K562 (cell line): ENCODE results near the gene OGFR. TPM values are rescaled to one million over a fixed set of nuclear protein-coding genes. Genes with fewer than 3 reads are reported as not detected.

Experiments used
- CREB3L1 ChIP-seq: fragments of 450-650 bp; IDR thresholded peaks from 2 replicates; pipeline ENCODE4 v1.6.1; 2014; ENCODE audit warnings: low read depth, mild to moderate bottlenecking, moderate library complexity, borderline replicate concordance
- DDX20 ChIP-seq: fragments of 450-650 bp; IDR thresholded peaks from 2 replicates; pipeline ENCODE4 v1.6.1; 2016; ENCODE audit warnings: missing genetic modification characterization, low read depth, mild to moderate bottlenecking, missing compliant biosample characterization, moderate library complexity
- DIDO1 ChIP-seq: fragments of 450-650 bp; IDR thresholded peaks from 2 replicates; pipeline ENCODE4 v1.6.1; 2016; ENCODE audit warnings: low read depth, missing biosample characterization, missing genetic modification characterization
- E2F4 ChIP-seq: sonication (generic); formaldehyde crosslinking; IDR thresholded peaks from 2 replicates; pipeline ENCODE4 v1.8.0; 2022; ENCODE audit warnings: mild to moderate bottlenecking, low read depth, missing genetic modification reagents
- ELF4 ChIP-seq: fragments of 450-650 bp; formaldehyde crosslinking; IDR thresholded peaks from 2 replicates; pipeline ENCODE4 v1.4.0; 2022; ENCODE audit warnings: missing genetic modification characterization
- FOS ChIP-seq: IDR thresholded peaks from 3 replicates; pipeline ENCODE4 v1.6.1; 2011; ENCODE audit not compliant: insufficient read length; ENCODE audit errors: extremely low read depth
- MBD2 ChIP-seq: sonication (generic); IDR thresholded peaks from 2 replicates; pipeline ENCODE4 v1.6.1; 2016; ENCODE audit warnings: low read depth, borderline replicate concordance
- MNT ChIP-seq, 2 experiments: fragments of 450-650 bp; conservative IDR thresholded peaks; 2 replicates each; pipeline ENCODE4 v1.6.1; 2017; ENCODE audit warnings: mild to moderate bottlenecking in 2 of 2, moderate library complexity in 2 of 2
- NR2C1 ChIP-seq, 2 experiments: fragments of 450-650 bp; IDR thresholded peaks; 2 replicates each; pipeline ENCODE4 v1.6.1; 2017; ENCODE audit warnings: mild to moderate bottlenecking in 2 of 2, antibody characterized with exemption in 1 of 2, inconsistent platforms in 1 of 2, missing compliant biosample characterization in 1 of 2, missing genetic modification characterization in 1 of 2
- SIRT6 ChIP-seq: IDR thresholded peaks from one replicate; pipeline ENCODE4 v1.6.1; 2012; ENCODE audit warnings: low read depth, mild to moderate bottlenecking, control low read depth, inconsistent platforms, low read length, moderate library complexity
- SRF ChIP-seq, 2 experiments: fragments of 250-450, 450-650 bp in 1 of 2; sonication (Bioruptor Pico) in 1 of 2; sonication (generic) in 1 of 2; formaldehyde crosslinking; IDR thresholded peaks; 2 replicates each; pipeline versions ENCODE4 v1.5.0 to v1.5.1; 2020 to 2022; ENCODE audit warnings: mild to moderate bottlenecking in 1 of 2, missing genetic modification reagents in 1 of 2
- TRIM28 ChIP-seq: fragments of 450-650 bp; IDR thresholded peaks from 2 replicates; pipeline ENCODE4 v1.6.1; 2017
- ZBTB5 ChIP-seq: fragments of 450-650 bp; IDR thresholded peaks from 2 replicates; pipeline ENCODE4 v1.6.1; 2017; ENCODE audit warnings: antibody characterized with exemption
- ZEB2 ChIP-seq: fragments of 450-650 bp; IDR thresholded peaks from 2 replicates; pipeline ENCODE4 v1.6.1; 2016
- ZKSCAN8 ChIP-seq: fragments of 200-800 bp; sonication (Bioruptor generic); IDR thresholded peaks from 2 replicates; pipeline ENCODE4 v1.6.1; 2016; ENCODE audit warnings: missing genetic modification characterization, missing compliant biosample characterization
- ZNF239 ChIP-seq: fragments of 250-450 bp; sonication (Bioruptor Pico); IDR thresholded peaks from 2 replicates; pipeline ENCODE4 v1.4.0; 2020; ENCODE audit warnings: mild to moderate bottlenecking
- ZNF354B ChIP-seq: fragments of 250-450 bp; sonication (Bioruptor Pico); IDR thresholded peaks from 2 replicates; pipeline ENCODE4 v1.4.0; 2020
- ZNF518B ChIP-seq: fragments of 250-450 bp; sonication (Bioruptor Pico); IDR thresholded peaks from 2 replicates; pipeline ENCODE4 v1.5.0; 2021; ENCODE audit warnings: mild to moderate bottlenecking, moderate library complexity
- polyA plus RNA-seq, 8 experiments: library from polyadenylated mRNA; depleted of rRNA in 4 of 8; stranded (reverse) in 5 of 8; unstranded in 3 of 8; fragments of >200 nt; fragmentation: Nextera tagmentation in 2 of 8; fragmentation: Illumina TruSeq in 1 of 8; extraction: Ambion mirVana in 2 of 8; extraction: Trizol in 1 of 8; gene quantifications; 2 replicates each; pipeline versions ENCODE4 v1.2.1 to v1.2.3, GENCODE V29; 2011 to 2014; ENCODE audit warnings: inconsistent platforms in 1 of 8, missing spikeins in 1 of 8
- total RNA-seq, 7 experiments: library from RNA; depleted of rRNA in 6 of 7; stranded (reverse); fragments of >200 nt in 6 of 7; fragmentation: Illumina TruSeq in 2 of 7; extraction: Trizol in 2 of 7; gene quantifications; 2 replicates each; pipeline versions ENCODE4 v1.2.1 to v1.2.3, GENCODE V29; 2011 to 2021; ENCODE audit warnings: low replicate concordance in 1 of 7

OGFR gene
- total and polyA plus RNA-seq, 9 of the 15 experiments (the other 6 are each of a cell fraction or from before 2014, with no cell fraction given) = 0.39 to 56.3 (median 17.5) TPM

GRCh38 chr20:62794007-62794724 is 10.5 kb upstream of the OGFR start (continued):
- TF ChIP-seq ZNF518B (CRISPR knock-in tag) (no peak), CREB3L1 (no peak), ZKSCAN8 (CRISPR knock-in tag) (no peak), SRF (CRISPR knock-in tag; IDR thresholded peaks at IDR 0.05) (peak in 1 of 2 experiments; percentile 32; a peak in 1 of 4 replicates), DDX20 (tag) (no peak), TRIM28 (no peak), DIDO1 (tag) (no peak), FOS (no peak), MNT (conservative IDR thresholded peaks at IDR 0.05) (no peak), ZBTB5 (no peak), ZEB2 (no peak), ELF4 (peak; percentile 79), MBD2 (peak; percentile 90), SIRT6 (no peak), NR2C1 (IDR thresholded peaks at IDR 0.05) (no peak), NR2C1 (tag; IDR thresholded peaks at IDR 0.05) (no peak), E2F4 (CRISPR knock-in tag) (no peak), ZNF239 (no peak), ZNF354B (no peak)
